Epithelial cell of prostate (primary cell): Measurements from ENCODE around the gene PMFBP1.

ENCODE experiments used
- DNase-seq: peaks from one replicate; pipeline ENCODE4 v3.0.0-alpha.2; 2011; ENCODE audit warnings: low read depth, low spot score
- H3K27ac ChIP-seq: fragments of 450-650 bp; 2 replicates; pipeline ENCODE4 v1.5.1; 2017; ENCODE audit warnings: mild to moderate bottlenecking

PMFBP1 gene

GRCh38 chr16:72138064-72138572 is 33.8 kb downstream of the PMFBP1 start:
- no peak overlapping the region for H3K27ac ChIP-seq

GRCh38 chr16:72137380-72138063 is 34.4 kb downstream of the PMFBP1 start:
- no peak overlapping the region for H3K27ac ChIP-seq
- DNase-seq: no peak

More at GRCh38 chr16:72138064-72138572, 33.8 kb downstream of the PMFBP1 start:
- no peak for DNase-seq

GRCh38 chr16:72134507-72134906 is 37.4 kb downstream of the PMFBP1 start:
- no peak overlapping the region for H3K27ac ChIP-seq
- no peak for DNase-seq

- DNase-seq: no peak
- H3K27ac ChIP-seq: no peak overlapping the region
These were observed 39.2 kb downstream of the PMFBP1 start for GRCh38 chr16:72132726-72133125.

GRCh38 chr16:72131036-72131435 is 40.9 kb downstream of the PMFBP1 start:
- no peak for DNase-seq
- H3K27ac ChIP-seq: no peak overlapping the region

GRCh38 chr16:72129976-72130656 is 41.8 kb downstream of the PMFBP1 start:
- DNase-seq: no peak
- no peak overlapping the region for H3K27ac ChIP-seq

- H3K27ac ChIP-seq: no peak overlapping the region
- no peak for DNase-seq
These were observed 43.3 kb downstream of the PMFBP1 start for GRCh38 chr16:72128701-72129100.

GRCh38 chr16:72126429-72126765 is 45.6 kb downstream of the PMFBP1 start:
- DNase-seq: no peak
- no peak overlapping the region for H3K27ac ChIP-seq

GRCh38 chr16:72125635-72126428 is 46.1 kb downstream of the PMFBP1 start:
- no peak for DNase-seq
- H3K27ac ChIP-seq: no peak overlapping the region

GRCh38 chr16:72124761-72125634 is 47.0 kb downstream of the PMFBP1 start:
- no peak overlapping the region for H3K27ac ChIP-seq
- DNase-seq: peak; percentile 10

- no peak overlapping the region for H3K27ac ChIP-seq
- DNase-seq: no peak
These were observed 47.8 kb downstream of the PMFBP1 start for GRCh38 chr16:72124148-72124547.

GRCh38 chr16:72123426-72123825 is 48.5 kb downstream of the PMFBP1 start:
- DNase-seq: no peak
- H3K27ac ChIP-seq: no peak overlapping the region

- no peak overlapping the region for H3K27ac ChIP-seq
- DNase-seq: no peak
These were observed 49.0 kb downstream of the PMFBP1 start for GRCh38 chr16:72122916-72123315.

GRCh38 chr16:72122308-72122707 is 49.6 kb downstream of the PMFBP1 start:
- no peak for DNase-seq
- H3K27ac ChIP-seq: no peak overlapping the region

- H3K27ac ChIP-seq: no peak overlapping the region
- DNase-seq: no peak
These were observed 51.9 kb downstream of the PMFBP1 start for GRCh38 chr16:72120026-72120425.

GRCh38 chr16:72113616-72113945 is 58.4 kb downstream of the PMFBP1 start:
- no peak overlapping the region for H3K27ac ChIP-seq
- DNase-seq: no peak

- no peak overlapping the region for H3K27ac ChIP-seq
- no peak for DNase-seq
These were observed 58.9 kb downstream of the PMFBP1 start for GRCh38 chr16:72112906-72113615.

GRCh38 chr16:72112452-72112792 is 59.5 kb downstream of the PMFBP1 start:
- DNase-seq: no peak
- H3K27ac ChIP-seq: no peak overlapping the region

GRCh38 chr16:72111657-72112451 is 60.1 kb downstream of the PMFBP1 start:
- H3K27ac ChIP-seq: no peak overlapping the region
- DNase-seq: no peak
